H1 (cell line): ENCODE measurements around the gene WDFY4. TPM values are rescaled to one million over a fixed set of nuclear protein-coding genes. Genes with fewer than 3 reads are reported as not detected.

ENCODE experiments used
- CTCF ChIA-PET: fragments of 300-600 bp; sonication (Branson Sonifier 250); formaldehyde crosslinking; loops from one replicate; lab custom pipeline; 2021; ENCODE audit not compliant: partially characterized antibody; lab: Charles Lee
- POLR2A ChIA-PET: fragments of 300-600 bp; sonication (Branson Sonifier 250); formaldehyde crosslinking; loops from one replicate; lab custom pipeline; 2021; ENCODE audit warnings: inconsistent platforms; ENCODE audit not compliant: partially characterized antibody; lab: Charles Lee
- DNase-seq, 2 experiments: peaks; one replicate each; pipeline versions ENCODE4 v3.0.0 to v3.0.0-alpha.2; 2010 to 2022; ENCODE audit warnings: low spot score in 2 of 2, low read depth in 1 of 2, mixed read lengths in 1 of 2
- FAIRE-seq: peaks from 2 replicates; lab custom pipeline; 2011; peaks lifted over from hg19 to GRCh38; lab: Jason Lieb, UNC
- H2AFZ ChIP-seq: 2 replicates; pipeline ENCODE4 v1.8.1; 2012; ENCODE audit warnings: low read length, inconsistent platforms
- H2AK5ac ChIP-seq: 2 replicates; pipeline ENCODE4 v1.6.1; 2013; ENCODE audit warnings: low read depth, low read length
- H2BK120ac ChIP-seq: replicated peaks from 2 replicates; pipeline ENCODE3; 2013; ENCODE audit warnings: low read depth, low read length, inconsistent platforms
- H2BK12ac ChIP-seq: 2 replicates; pipeline ENCODE4 v1.6.1; 2013; ENCODE audit warnings: low read depth, low read length
- H2BK15ac ChIP-seq: 2 replicates; pipeline ENCODE4 v1.6.1; 2013; ENCODE audit warnings: low read length
- H2BK20ac ChIP-seq: 2 replicates; pipeline ENCODE4 v1.6.1; 2013; ENCODE audit warnings: low read length
- H2BK5ac ChIP-seq: 2 replicates; pipeline ENCODE4 v1.6.1; 2013; ENCODE audit warnings: low read depth, low read length
- H3K14ac ChIP-seq: 2 replicates; pipeline ENCODE4 v1.6.1; 2013; ENCODE audit warnings: inconsistent platforms; ENCODE audit not compliant: insufficient read length
- H3K18ac ChIP-seq: 2 replicates; pipeline ENCODE4 v1.6.1; 2013; ENCODE audit warnings: low read length; ENCODE audit errors: extremely low read depth
- H3K23ac ChIP-seq: 2 replicates; pipeline ENCODE4 v1.6.1; 2013; ENCODE audit warnings: inconsistent platforms; ENCODE audit not compliant: insufficient read length
- H3K23me2 ChIP-seq: 2 replicates; pipeline ENCODE4 v1.6.1; 2013; ENCODE audit warnings: low read depth, low read length
- H3K27ac ChIP-seq: 2 replicates; pipeline ENCODE4 v1.6.1; 2011; ENCODE audit warnings: low read depth, low read length, inconsistent platforms
- H3K27me3 ChIP-seq, 4 experiments: replicated peaks in 1 of 4; 1 replicate in 1 of 4; 2 replicates in 3 of 4; pipeline versions ENCODE4 v1.6.1 to v1.8.1; 2011 to 2013; ENCODE audit warnings: low read length in 3 of 4, mild to moderate bottlenecking in 3 of 4, inconsistent platforms in 2 of 4, mixed read lengths in 2 of 4, moderate library complexity in 1 of 4; ENCODE audit not compliant: control insufficient read depth in 3 of 4, insufficient read depth in 3 of 4; ENCODE audit errors: extremely low read depth in 1 of 4
- H3K36me3 ChIP-seq, 4 experiments: 2 replicates each; pipeline versions ENCODE4 v1.6.1 to v1.8.1; 2011 to 2013; ENCODE audit warnings: mild to moderate bottlenecking in 4 of 4, low read length in 3 of 4, moderate library complexity in 2 of 4, control low read depth in 1 of 4, inconsistent platforms in 1 of 4; ENCODE audit not compliant: insufficient read depth in 4 of 4, control insufficient read depth in 2 of 4
- H3K4ac ChIP-seq: replicated peaks from 2 replicates; pipeline ENCODE3; 2013; ENCODE audit warnings: low read length, low read depth, mixed read lengths, inconsistent platforms; ENCODE audit not compliant: insufficient read length
- H3K4me1 ChIP-seq, 4 experiments: replicated peaks in 1 of 4; 1 replicate in 1 of 4; 2 replicates in 3 of 4; pipeline versions ENCODE4 v1.6.1 to v1.8.1; 2011 to 2013; ENCODE audit warnings: low read length in 3 of 4, inconsistent platforms in 2 of 4, mixed read lengths in 1 of 4; ENCODE audit not compliant: insufficient read depth in 4 of 4, control insufficient read depth in 3 of 4
- H3K4me2 ChIP-seq, 2 experiments: 2 replicates each; pipeline versions ENCODE4 v1.6.1 to v1.8.1; 2011 to 2013; ENCODE audit warnings: low read depth in 2 of 2, low read length in 2 of 2, control low read depth in 1 of 2, inconsistent platforms in 1 of 2, mild to moderate bottlenecking in 1 of 2; ENCODE audit not compliant: insufficient read depth in 1 of 2
- H3K4me3 ChIP-seq, 4 experiments: fragments of 200-600, 300-600 bp in 1 of 4; sonication (generic), shearing (Covaris generic), sonication (Bioruptor Twin) in 1 of 4; 2 replicates each; pipeline versions ENCODE4 v1.5.1 to v1.8.1; 2011 to 2016; ENCODE audit warnings: low read length in 4 of 4, low read depth in 3 of 4, control low read depth in 2 of 4, inconsistent platforms in 2 of 4, mild to moderate bottlenecking in 2 of 4, mixed read lengths in 1 of 4, moderate library complexity in 1 of 4; ENCODE audit not compliant: insufficient read depth in 2 of 4; ENCODE audit errors: extremely low read depth in 1 of 4
- H3K56ac ChIP-seq: replicated peaks from 2 replicates; pipeline ENCODE3; 2013; ENCODE audit warnings: low read depth, mild to moderate bottlenecking, mixed read lengths, low read length, inconsistent platforms; ENCODE audit not compliant: insufficient read length
- H3K79me1 ChIP-seq: 2 replicates; pipeline ENCODE4 v1.6.1; 2013; ENCODE audit warnings: low read depth, low read length, control low read depth
- H3K79me2 ChIP-seq, 2 experiments: 2 replicates each; pipeline versions ENCODE4 v1.6.1 to v1.8.1; 2012 to 2013; ENCODE audit warnings: low read length in 2 of 2, mild to moderate bottlenecking in 2 of 2, inconsistent platforms in 1 of 2; ENCODE audit not compliant: insufficient read depth in 2 of 2, control insufficient read depth in 1 of 2
- H3K9ac ChIP-seq, 4 experiments: replicated peaks in 1 of 4; 1 replicate in 1 of 4; 2 replicates in 3 of 4; pipeline versions ENCODE4 v1.6.1 to v1.8.1; 2011 to 2013; ENCODE audit warnings: low read depth in 3 of 4, low read length in 3 of 4, control low read depth in 2 of 4, mild to moderate bottlenecking in 2 of 4, moderate library complexity in 2 of 4, inconsistent platforms in 1 of 4; ENCODE audit errors: extremely low read depth in 1 of 4
- H3K9me3 ChIP-seq, 2 experiments: 2 replicates each; pipeline versions ENCODE4 v1.6.1 to v1.8.1; 2012 to 2013; ENCODE audit warnings: mild to moderate bottlenecking in 2 of 2, moderate library complexity in 2 of 2, control low read depth in 1 of 2, inconsistent platforms in 1 of 2, low read depth in 1 of 2, low read length in 1 of 2, mixed read lengths in 1 of 2; ENCODE audit not compliant: insufficient read depth in 2 of 2
- H4K20me1 ChIP-seq, 2 experiments: replicated peaks in 1 of 2; 2 replicates each; pipeline versions ENCODE3 to v1.8.1; 2011 to 2013; ENCODE audit warnings: inconsistent platforms in 2 of 2, low read length in 2 of 2, mild to moderate bottlenecking in 1 of 2; ENCODE audit not compliant: insufficient read depth in 2 of 2, control insufficient read depth in 1 of 2
- H4K5ac ChIP-seq: 2 replicates; pipeline ENCODE4 v1.6.1; 2013; ENCODE audit warnings: low read length, low read depth, mixed read lengths, inconsistent platforms; ENCODE audit not compliant: insufficient read length
- H4K8ac ChIP-seq: 2 replicates; pipeline ENCODE4 v1.8.0; 2013; ENCODE audit warnings: mild to moderate bottlenecking, moderate library complexity, low read length, inconsistent platforms; ENCODE audit not compliant: insufficient read depth; ENCODE audit errors: extremely low read depth
- H4K91ac ChIP-seq: replicated peaks from 2 replicates; pipeline ENCODE3; 2013; ENCODE audit warnings: low read length, mixed read lengths, inconsistent platforms; ENCODE audit not compliant: insufficient read length
- WGBS, 2 experiments: shearing (Covaris generic) in 1 of 2; methylation state at CpG; one replicate each; pipeline versions ENCODE4 v1.1.6 to v1.1.7; 2013 to 2015; ENCODE audit warnings: low lambda C conversion rate in 2 of 2, mixed read lengths in 2 of 2, inconsistent platforms in 1 of 2, low coverage in 1 of 2, missing lambda C conversion rate in 1 of 2; ENCODE audit not compliant: insufficient replicate concordance in 2 of 2, insufficient coverage in 1 of 2, insufficient read length in 1 of 2; ENCODE audit errors: extremely low coverage in 1 of 2, missing lambda C conversion rate in 1 of 2; 5-methylcytosine and 5-hydroxymethylcytosine counted together
- polyA plus RNA-seq, 7 experiments: library from polyadenylated mRNA; depleted of rRNA in 3 of 7; stranded (reverse) in 5 of 7; unstranded in 2 of 7; fragments of >200 nt in 5 of 7; fragments of 200-250 nt in 2 of 7; gene quantifications; 1 replicate in 5 of 7; 2 replicates in 1 of 7; 4 replicates in 1 of 7; pipeline versions ENCODE4 v1.2.1 to v1.2.3, GENCODE V29; 2011 to 2013; ENCODE audit warnings: missing spikeins in 2 of 7, mixed read lengths in 2 of 7
- total RNA-seq: library from RNA; stranded (reverse); fragmentation: NEBNext Ultra II Directional; extraction: Animal tissue kit (Norgen Biotek cat#: 25700); gene quantifications from 2 replicates; pipeline ENCODE4 v1.2.1, GENCODE V29; 2021
- TF ChIP-seq, protein P1 (sequence below): fragments of 300-600 bp; sonication (generic); IDR thresholded peaks from 2 replicates; pipeline ENCODE4 v1.7.1; 2012; ENCODE audit warnings: low read length, moderate library complexity, mild to moderate bottlenecking, inconsistent platforms; ENCODE audit not compliant: insufficient replicate concordance

The WDFY4 gene
- total and polyA plus RNA-seq, 2 of the 8 experiments (the other 6 are each of a cell fraction or from before 2014, with no cell fraction given): not detected

DNA sequence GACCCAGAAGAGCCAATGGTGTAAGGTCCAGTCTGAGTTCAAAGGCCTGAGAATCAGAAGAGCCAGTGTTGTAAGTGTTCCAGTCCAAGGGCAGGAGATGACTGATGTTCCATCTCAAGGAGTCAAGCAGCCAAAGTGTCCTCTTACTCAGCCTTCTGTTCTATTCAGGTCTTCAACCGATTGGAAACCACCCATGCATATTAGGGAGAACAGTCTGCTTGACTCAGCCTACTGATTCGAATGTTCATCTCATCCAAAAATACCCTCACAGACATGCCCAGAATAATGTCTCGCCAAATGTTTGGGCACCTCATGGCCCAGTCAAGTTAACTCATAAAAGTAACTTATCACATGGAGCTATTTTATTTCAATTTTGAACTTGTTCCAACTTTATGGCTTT is 2.9 kb upstream of the WDFY4 start:
- TF ChIP-seq, protein P1, sequence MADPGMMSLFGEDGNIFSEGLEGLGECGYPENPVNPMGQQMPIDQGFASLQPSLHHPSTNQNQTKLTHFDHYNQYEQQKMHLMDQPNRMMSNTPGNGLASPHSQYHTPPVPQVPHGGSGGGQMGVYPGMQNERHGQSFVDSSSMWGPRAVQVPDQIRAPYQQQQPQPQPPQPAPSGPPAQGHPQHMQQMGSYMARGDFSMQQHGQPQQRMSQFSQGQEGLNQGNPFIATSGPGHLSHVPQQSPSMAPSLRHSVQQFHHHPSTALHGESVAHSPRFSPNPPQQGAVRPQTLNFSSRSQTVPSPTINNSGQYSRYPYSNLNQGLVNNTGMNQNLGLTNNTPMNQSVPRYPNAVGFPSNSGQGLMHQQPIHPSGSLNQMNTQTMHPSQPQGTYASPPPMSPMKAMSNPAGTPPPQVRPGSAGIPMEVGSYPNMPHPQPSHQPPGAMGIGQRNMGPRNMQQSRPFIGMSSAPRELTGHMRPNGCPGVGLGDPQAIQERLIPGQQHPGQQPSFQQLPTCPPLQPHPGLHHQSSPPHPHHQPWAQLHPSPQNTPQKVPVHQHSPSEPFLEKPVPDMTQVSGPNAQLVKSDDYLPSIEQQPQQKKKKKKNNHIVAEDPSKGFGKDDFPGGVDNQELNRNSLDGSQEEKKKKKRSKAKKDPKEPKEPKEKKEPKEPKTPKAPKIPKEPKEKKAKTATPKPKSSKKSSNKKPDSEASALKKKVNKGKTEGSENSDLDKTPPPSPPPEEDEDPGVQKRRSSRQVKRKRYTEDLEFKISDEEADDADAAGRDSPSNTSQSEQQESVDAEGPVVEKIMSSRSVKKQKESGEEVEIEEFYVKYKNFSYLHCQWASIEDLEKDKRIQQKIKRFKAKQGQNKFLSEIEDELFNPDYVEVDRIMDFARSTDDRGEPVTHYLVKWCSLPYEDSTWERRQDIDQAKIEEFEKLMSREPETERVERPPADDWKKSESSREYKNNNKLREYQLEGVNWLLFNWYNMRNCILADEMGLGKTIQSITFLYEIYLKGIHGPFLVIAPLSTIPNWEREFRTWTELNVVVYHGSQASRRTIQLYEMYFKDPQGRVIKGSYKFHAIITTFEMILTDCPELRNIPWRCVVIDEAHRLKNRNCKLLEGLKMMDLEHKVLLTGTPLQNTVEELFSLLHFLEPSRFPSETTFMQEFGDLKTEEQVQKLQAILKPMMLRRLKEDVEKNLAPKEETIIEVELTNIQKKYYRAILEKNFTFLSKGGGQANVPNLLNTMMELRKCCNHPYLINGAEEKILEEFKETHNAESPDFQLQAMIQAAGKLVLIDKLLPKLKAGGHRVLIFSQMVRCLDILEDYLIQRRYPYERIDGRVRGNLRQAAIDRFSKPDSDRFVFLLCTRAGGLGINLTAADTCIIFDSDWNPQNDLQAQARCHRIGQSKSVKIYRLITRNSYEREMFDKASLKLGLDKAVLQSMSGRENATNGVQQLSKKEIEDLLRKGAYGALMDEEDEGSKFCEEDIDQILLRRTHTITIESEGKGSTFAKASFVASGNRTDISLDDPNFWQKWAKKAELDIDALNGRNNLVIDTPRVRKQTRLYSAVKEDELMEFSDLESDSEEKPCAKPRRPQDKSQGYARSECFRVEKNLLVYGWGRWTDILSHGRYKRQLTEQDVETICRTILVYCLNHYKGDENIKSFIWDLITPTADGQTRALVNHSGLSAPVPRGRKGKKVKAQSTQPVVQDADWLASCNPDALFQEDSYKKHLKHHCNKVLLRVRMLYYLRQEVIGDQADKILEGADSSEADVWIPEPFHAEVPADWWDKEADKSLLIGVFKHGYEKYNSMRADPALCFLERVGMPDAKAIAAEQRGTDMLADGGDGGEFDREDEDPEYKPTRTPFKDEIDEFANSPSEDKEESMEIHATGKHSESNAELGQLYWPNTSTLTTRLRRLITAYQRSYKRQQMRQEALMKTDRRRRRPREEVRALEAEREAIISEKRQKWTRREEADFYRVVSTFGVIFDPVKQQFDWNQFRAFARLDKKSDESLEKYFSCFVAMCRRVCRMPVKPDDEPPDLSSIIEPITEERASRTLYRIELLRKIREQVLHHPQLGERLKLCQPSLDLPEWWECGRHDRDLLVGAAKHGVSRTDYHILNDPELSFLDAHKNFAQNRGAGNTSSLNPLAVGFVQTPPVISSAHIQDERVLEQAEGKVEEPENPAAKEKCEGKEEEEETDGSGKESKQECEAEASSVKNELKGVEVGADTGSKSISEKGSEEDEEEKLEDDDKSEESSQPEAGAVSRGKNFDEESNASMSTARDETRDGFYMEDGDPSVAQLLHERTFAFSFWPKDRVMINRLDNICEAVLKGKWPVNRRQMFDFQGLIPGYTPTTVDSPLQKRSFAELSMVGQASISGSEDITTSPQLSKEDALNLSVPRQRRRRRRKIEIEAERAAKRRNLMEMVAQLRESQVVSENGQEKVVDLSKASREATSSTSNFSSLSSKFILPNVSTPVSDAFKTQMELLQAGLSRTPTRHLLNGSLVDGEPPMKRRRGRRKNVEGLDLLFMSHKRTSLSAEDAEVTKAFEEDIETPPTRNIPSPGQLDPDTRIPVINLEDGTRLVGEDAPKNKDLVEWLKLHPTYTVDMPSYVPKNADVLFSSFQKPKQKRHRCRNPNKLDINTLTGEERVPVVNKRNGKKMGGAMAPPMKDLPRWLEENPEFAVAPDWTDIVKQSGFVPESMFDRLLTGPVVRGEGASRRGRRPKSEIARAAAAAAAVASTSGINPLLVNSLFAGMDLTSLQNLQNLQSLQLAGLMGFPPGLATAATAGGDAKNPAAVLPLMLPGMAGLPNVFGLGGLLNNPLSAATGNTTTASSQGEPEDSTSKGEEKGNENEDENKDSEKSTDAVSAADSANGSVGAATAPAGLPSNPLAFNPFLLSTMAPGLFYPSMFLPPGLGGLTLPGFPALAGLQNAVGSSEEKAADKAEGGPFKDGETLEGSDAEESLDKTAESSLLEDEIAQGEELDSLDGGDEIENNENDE: no peak
- TF ChIP-seq, all 59 proteins: peak for 0

More for the DNA sequence above, 2.9 kb upstream of the WDFY4 start:
- H2BK120ac ChIP-seq: no peak overlapping the region
- H4K5ac ChIP-seq: no peak overlapping the region
- no peak overlapping the region for H2AFZ ChIP-seq
- DNase-seq: no peak
- H4K8ac ChIP-seq: no peak overlapping the region
- CTCF ChIA-PET: no interaction called here
- FAIRE-seq: no peak
- no peak overlapping the region for H3K27ac ChIP-seq
- H3K79me1 ChIP-seq: no peaks in the 10 kb centered on the region
- H3K4me2 ChIP-seq: no peak overlapping the region
- no peak overlapping the region for H3K18ac ChIP-seq
- H3K9ac ChIP-seq: no peak overlapping the region
- H4K91ac ChIP-seq: no peak overlapping the region
- H2BK20ac ChIP-seq: no peak overlapping the region
- POLR2A ChIA-PET: no interaction called here
- H3K4me3 ChIP-seq: no peak overlapping the region
- no peak overlapping the region for H3K14ac ChIP-seq
- no peak overlapping the region for H3K56ac ChIP-seq
- no peaks in the 10 kb centered on the region for H3K23me2 ChIP-seq
- no peak overlapping the region for H2BK12ac ChIP-seq
- no peaks in the 10 kb centered on the region for H3K9me3 ChIP-seq
- no peak overlapping the region; the same call in 1 of the 2 replicates for H2AK5ac ChIP-seq
- 86% methylated on average over 3 of the region's 3 CpGs; no CpG with 5 or more reads in 1 of the 2 experiments for WGBS, 2 experiments
- no peak overlapping the region for H2BK5ac ChIP-seq
- no peaks in the 10 kb centered on the region for H3K4me1 ChIP-seq
- no peaks in the 10 kb centered on the region for H4K20me1 ChIP-seq
- H3K27me3 ChIP-seq: no peaks in the 10 kb centered on the region
- H3K23ac ChIP-seq: no peak overlapping the region
- no peaks in the 10 kb centered on the region for H3K79me2 ChIP-seq
- H3K36me3 ChIP-seq: no peaks in the 10 kb centered on the region
- no peak overlapping the region for H2BK15ac ChIP-seq
- H3K4ac ChIP-seq: no peak overlapping the region
